SK-N-SH (cell line): Measurements from ENCODE around the gene WNT8B. TPM values are rescaled to one million over a fixed set of nuclear protein-coding genes. Genes with fewer than 3 reads are reported as not detected.

Experiments used
- CTCF ChIA-PET: fragments of 300-600, 350-600 bp; formaldehyde crosslinking; extraction: SDS; loops from one replicate; lab custom pipeline; 2021; lab: Yijun Ruan, JAX
- POLR2A ChIA-PET: fragments of 350-600 bp; sonication (Branson Sonifier 250); formaldehyde crosslinking; extraction: SDS; loops from one replicate; lab custom pipeline; 2020; ENCODE audit warnings: antibody characterized with exemption, inconsistent platforms; lab: Yijun Ruan, JAX
- DNase-seq: peaks from one replicate; pipeline ENCODE4 v3.0.0; 2012
- H2AFZ ChIP-seq: fragments of 200-600 bp; sonication (generic); 2 replicates; pipeline ENCODE4 v1.8.1; 2016; ENCODE audit warnings: antibody characterized with exemption, mild to moderate bottlenecking, low read depth
- H3F3A ChIP-seq: fragments of 200-600 bp; sonication (generic); replicated peaks from 2 replicates; pipeline ENCODE3; 2016; ENCODE audit warnings: antibody characterized with exemption, mild to moderate bottlenecking; ENCODE audit not compliant: insufficient read depth
- H3K27ac ChIP-seq, 2 experiments: fragments of 200-500 bp in 1 of 2; fragments of 200-600 bp in 1 of 2; sonication (Bioruptor generic) in 1 of 2; sonication (generic), shearing (Covaris generic) in 1 of 2; 2 replicates each; pipeline versions ENCODE4 v1.5.1 to v1.6.1; 2014 to 2016; ENCODE audit warnings: low read depth in 2 of 2, inconsistent platforms in 1 of 2, low read length in 1 of 2, mild to moderate bottlenecking in 1 of 2, mixed read lengths in 1 of 2
- H3K27me3 ChIP-seq: fragments of 200-600 bp; sonication (generic), shearing (Covaris generic); 2 replicates; pipeline ENCODE4 v1.6.1; 2016; ENCODE audit warnings: mixed run types; ENCODE audit not compliant: insufficient read depth
- H3K36me3 ChIP-seq, 2 experiments: fragments of 200-500 bp in 1 of 2; fragments of 200-600 bp in 1 of 2; sonication (Bioruptor generic) in 1 of 2; sonication (generic) in 1 of 2; replicated peaks in 1 of 2; 2 replicates each; pipeline versions ENCODE3 to v1.5.1; 2014 to 2016; ENCODE audit warnings: low read length in 1 of 2, mild to moderate bottlenecking in 1 of 2; ENCODE audit not compliant: insufficient read depth in 2 of 2, control insufficient read depth in 1 of 2
- H3K4me1 ChIP-seq, 2 experiments: fragments of 200-500 bp in 1 of 2; fragments of 200-600 bp in 1 of 2; sonication (Bioruptor generic) in 1 of 2; sonication (generic), shearing (Covaris generic) in 1 of 2; 2 replicates each; pipeline versions ENCODE4 v1.5.1 to v1.6.1; 2014 to 2016; ENCODE audit warnings: low read depth in 1 of 2, low read length in 1 of 2, mixed run types in 1 of 2; ENCODE audit not compliant: insufficient read depth in 2 of 2, control insufficient read depth in 1 of 2
- H3K4me2 ChIP-seq: fragments of 200-600 bp; sonication (generic), shearing (Covaris generic); 2 replicates; pipeline ENCODE4 v1.6.1; 2017; ENCODE audit warnings: mixed run types
- H3K4me3 ChIP-seq, 2 experiments: fragments of 200-500 bp in 1 of 2; fragments of 200-600 bp in 1 of 2; sonication (Bioruptor generic) in 1 of 2; sonication (generic), shearing (Covaris generic) in 1 of 2; 2 replicates each; pipeline versions ENCODE4 v1.5.1 to v1.8.1; 2014 to 2016; ENCODE audit warnings: low read depth in 2 of 2, inconsistent platforms in 1 of 2, low read length in 1 of 2, mild to moderate bottlenecking in 1 of 2, mixed read lengths in 1 of 2, moderate library complexity in 1 of 2
- H3K79me2 ChIP-seq: fragments of 200-600 bp; sonication (generic); 2 replicates; pipeline ENCODE4 v1.8.1; 2017; ENCODE audit warnings: mild to moderate bottlenecking; ENCODE audit not compliant: insufficient read depth
- H3K9ac ChIP-seq: fragments of 200-600 bp; sonication (generic); 2 replicates; pipeline ENCODE4 v1.6.1; 2017; ENCODE audit warnings: mixed run types
- H3K9me2 ChIP-seq: fragments of 200-600 bp; sonication (generic); 2 replicates; pipeline ENCODE4 v1.6.1; 2017; ENCODE audit warnings: mixed run types
- H3K9me3 ChIP-seq: fragments of 200-600 bp; sonication (generic); 2 replicates; pipeline ENCODE4 v1.6.1; 2017; ENCODE audit warnings: mixed run types, mild to moderate bottlenecking, moderate library complexity
- H4K20me1 ChIP-seq: fragments of 200-600 bp; sonication (generic); 2 replicates; pipeline ENCODE4 v1.6.1; 2017; ENCODE audit warnings: mild to moderate bottlenecking, mixed run types; ENCODE audit not compliant: insufficient read depth
- CHD2 ChIP-seq: fragments of 150-350 bp; IDR thresholded peaks from 2 replicates; pipeline ENCODE4 v1.6.1; 2018; ENCODE audit warnings: low read length; ENCODE audit not compliant: partially characterized antibody
- ELF1 ChIP-seq: IDR thresholded peaks from 2 replicates; pipeline ENCODE4 v1.4.0; 2012
- EP300 ChIP-seq, 2 experiments: IDR thresholded peaks; 2 replicates each; pipeline versions ENCODE4 v1.4.0 to v1.6.1; 2012; ENCODE audit warnings: borderline replicate concordance in 1 of 2, low read depth in 1 of 2, low read length in 1 of 2
- EZH2phosphoT487 ChIP-seq: fragments of 200-600 bp; sonication (generic); IDR thresholded peaks from 2 replicates; pipeline ENCODE4 v1.6.1; 2017; ENCODE audit warnings: low read depth, mixed run types, mild to moderate bottlenecking, antibody characterized with exemption, moderate library complexity, borderline replicate concordance
- FOXJ3 ChIP-seq: sonication (generic); formaldehyde crosslinking; IDR thresholded peaks from 2 replicates; pipeline ENCODE4 v1.5.1; 2020; ENCODE audit warnings: mild to moderate bottlenecking, missing genetic modification reagents
- GATA2 ChIP-seq: sonication (generic); formaldehyde crosslinking; IDR thresholded peaks from 2 replicates; pipeline ENCODE4 v1.5.0; 2020; ENCODE audit warnings: mild to moderate bottlenecking, missing genetic modification reagents
- MXI1 ChIP-seq: IDR thresholded peaks from 2 replicates; pipeline ENCODE4 v1.6.1; 2012; ENCODE audit warnings: mild to moderate bottlenecking, low read depth, low read length, improper control_type of control experiment
- NFIC ChIP-seq: IDR thresholded peaks from 2 replicates; pipeline ENCODE4 v1.4.0; 2012; ENCODE audit warnings: borderline replicate concordance
- NRF1 ChIP-seq: IDR thresholded peaks from 2 replicates; pipeline ENCODE4 v1.6.1; 2012; ENCODE audit warnings: low read depth, mild to moderate bottlenecking, low read length
- POLR2AphosphoS5 ChIP-seq: IDR thresholded peaks from 2 replicates; pipeline ENCODE4 v1.6.1; 2012; ENCODE audit warnings: low read depth, low read length
- RAD21 ChIP-seq: IDR thresholded peaks from 2 replicates; pipeline ENCODE4 v1.6.1; 2012; ENCODE audit warnings: mild to moderate bottlenecking, low read length
- RCOR1 ChIP-seq: fragments of 150-350 bp; IDR thresholded peaks from 2 replicates; pipeline ENCODE4 v1.6.1; 2017; ENCODE audit warnings: antibody characterized with exemption, low read length
- SMC3 ChIP-seq: IDR thresholded peaks from 2 replicates; pipeline ENCODE4 v1.6.1; 2012; ENCODE audit warnings: low read depth, low read length, improper control_type of control experiment
- YY1 ChIP-seq: IDR thresholded peaks from 2 replicates; pipeline ENCODE4 v1.4.0; 2012; ENCODE audit warnings: low read depth, mild to moderate bottlenecking
- WGBS: methylation state at CpG from one replicate; pipeline ENCODE4 v1.1.6; 2017; ENCODE audit warnings: low lambda C conversion rate; 5-methylcytosine and 5-hydroxymethylcytosine counted together
- polyA plus RNA-seq, 3 experiments: library from polyadenylated mRNA; depleted of rRNA; stranded (reverse); fragments of >200 nt; gene quantifications; 2 replicates each; pipeline ENCODE4 v1.2.3, GENCODE V29; 2012
- TF ChIP-seq, protein P1 (sequence below): fragments of 150-350 bp; IDR thresholded peaks from 2 replicates; pipeline ENCODE4 v1.6.1; 2017; ENCODE audit warnings: antibody characterized with exemption, low read length, low read depth, borderline replicate concordance
- TF ChIP-seq, protein P2 (sequence below): IDR thresholded peaks from 2 replicates; pipeline ENCODE4 v1.6.1; 2012; ENCODE audit warnings: mild to moderate bottlenecking, low read depth, low read length, moderate library complexity
- TF ChIP-seq, protein P3 (sequence below): IDR thresholded peaks from 2 replicates; pipeline ENCODE4 v1.4.0; 2012; ENCODE audit warnings: low read depth
- TF ChIP-seq, protein P4 (sequence below): fragments of 200-600 bp; sonication (generic); IDR thresholded peaks from 2 replicates; pipeline ENCODE4 v1.6.1; 2017; ENCODE audit warnings: antibody characterized with exemption, mild to moderate bottlenecking, moderate library complexity
- TF ChIP-seq, protein P5 (sequence below): IDR thresholded peaks from 2 replicates; pipeline ENCODE4 v1.4.0; 2012; ENCODE audit warnings: low read depth, borderline replicate concordance
- TF ChIP-seq, protein P6 (sequence below): IDR thresholded peaks from 2 replicates; pipeline ENCODE4 v1.4.0; 2012; ENCODE audit warnings: low read depth, borderline replicate concordance

Gene WNT8B
- polyA plus RNA-seq, 1 of the 3 experiments (the other 2 are of a cell fraction) = 0.18 TPM

DNA sequence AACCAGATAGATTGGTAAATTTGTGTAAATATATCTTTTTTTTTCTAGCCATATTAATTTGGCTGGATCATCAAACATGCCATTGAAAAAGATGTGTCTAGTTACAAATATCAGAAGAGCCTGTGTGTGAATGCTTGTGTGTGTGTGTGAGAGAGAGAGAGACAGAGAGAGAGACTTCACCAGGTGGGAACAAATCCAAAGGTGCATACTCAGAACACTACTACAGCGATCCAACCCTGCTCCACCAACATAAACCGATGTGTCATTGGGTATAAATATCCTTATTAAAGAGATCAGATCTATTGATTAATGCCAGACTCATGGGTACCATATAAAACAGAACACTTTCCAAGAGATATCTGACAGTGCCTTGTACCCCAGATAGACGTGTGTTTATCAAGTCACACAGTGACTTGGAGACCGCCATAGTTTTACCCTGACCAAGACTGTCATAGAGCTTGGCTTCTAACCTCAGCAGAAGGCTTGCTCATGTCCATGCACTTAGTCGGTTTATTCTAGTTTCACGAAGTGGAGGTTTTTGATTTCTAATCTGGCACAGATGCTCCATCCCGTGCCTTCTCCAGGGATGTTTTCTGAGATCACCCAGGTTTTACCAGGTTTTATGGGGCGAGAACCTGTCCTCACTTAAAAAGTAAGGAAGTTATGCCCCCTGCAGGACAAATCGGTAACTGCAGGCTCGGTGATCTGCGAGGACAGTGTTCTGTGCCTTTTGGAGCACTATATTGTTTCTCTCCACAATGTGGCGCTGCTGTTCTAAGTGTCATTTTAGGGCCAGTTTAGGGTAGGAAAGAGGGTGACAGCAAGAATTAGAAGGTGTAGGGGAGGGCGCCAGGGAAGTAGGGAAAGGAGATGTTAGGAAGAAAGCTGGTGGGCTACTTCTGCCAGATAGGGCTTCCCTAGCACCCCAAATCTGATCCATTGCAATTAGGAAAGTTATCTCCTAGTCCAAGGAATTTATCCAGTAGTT is 29.3 kb upstream of the WNT8B start (continued):
- TF ChIP-seq RCOR1 = no peak
- peak; percentile 39; the same call in 1 of the 2 replicates for TF ChIP-seq MXI1

DNA sequence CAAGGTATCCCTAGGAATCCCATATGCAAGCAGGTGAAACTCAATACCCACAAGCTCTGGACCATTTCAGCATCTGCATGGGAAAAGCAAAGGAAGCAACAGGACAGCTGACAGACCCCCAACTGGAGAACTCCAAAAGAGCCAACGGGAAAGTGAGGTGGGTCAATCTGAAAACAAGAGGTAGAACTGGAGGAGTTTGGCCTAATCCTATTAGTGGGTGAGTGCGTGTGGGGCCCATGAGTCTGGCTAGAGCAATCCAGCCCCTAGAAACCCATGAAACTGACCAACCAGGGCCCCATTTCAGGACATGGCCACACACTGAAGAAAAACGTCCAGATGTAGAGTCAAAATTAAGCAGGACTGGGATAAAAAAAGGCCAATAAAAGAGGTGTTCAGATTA is 26.6 kb upstream of the WNT8B start:
- CTCF ChIA-PET = interaction anchor here (1.0 to 1.5 kb wide), 3 partner anchors 78 to 100 kb away, joined by 3 to 4 read pairs (median 3); partner anchors contain the start of gene SEC31B
- POLR2A ChIA-PET = no interaction called here
- H3F3A ChIP-seq = no peaks in the 10 kb centered on the region
- no peak overlapping the region for H3K9ac ChIP-seq
- no peaks in the 10 kb centered on the region for H3K9me2 ChIP-seq
- 40% methylated on average over 3 of the region's 3 CpGs for WGBS
- H3K27ac ChIP-seq = no peak overlapping the region
- no peak for DNase-seq
- H2AFZ ChIP-seq = no peak overlapping the region
- H3K79me2 ChIP-seq = no peaks in the 10 kb centered on the region
- H3K9me3 ChIP-seq = no peaks in the 10 kb centered on the region
- H3K36me3 ChIP-seq = no peaks in the 10 kb centered on the region
- no peaks in the 10 kb centered on the region for H3K27me3 ChIP-seq
- no peak overlapping the region for H3K4me2 ChIP-seq
- no peaks in the 10 kb centered on the region for H3K4me1 ChIP-seq
- no peak overlapping the region for H3K4me3 ChIP-seq
- H4K20me1 ChIP-seq = no peaks in the 10 kb centered on the region
- TF ChIP-seq RAD21 = no peak
- no peak for TF ChIP-seq GATA2 (CRISPR knock-in tag)
- no peak for TF ChIP-seq EZH2phosphoT487
- TF ChIP-seq, protein P1, sequence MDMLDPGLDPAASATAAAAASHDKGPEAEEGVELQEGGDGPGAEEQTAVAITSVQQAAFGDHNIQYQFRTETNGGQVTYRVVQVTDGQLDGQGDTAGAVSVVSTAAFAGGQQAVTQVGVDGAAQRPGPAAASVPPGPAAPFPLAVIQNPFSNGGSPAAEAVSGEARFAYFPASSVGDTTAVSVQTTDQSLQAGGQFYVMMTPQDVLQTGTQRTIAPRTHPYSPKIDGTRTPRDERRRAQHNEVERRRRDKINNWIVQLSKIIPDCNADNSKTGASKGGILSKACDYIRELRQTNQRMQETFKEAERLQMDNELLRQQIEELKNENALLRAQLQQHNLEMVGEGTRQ = no peak
- TF ChIP-seq RCOR1 = no peak
- no peak for TF ChIP-seq POLR2AphosphoS5
- TF ChIP-seq, protein P2, sequence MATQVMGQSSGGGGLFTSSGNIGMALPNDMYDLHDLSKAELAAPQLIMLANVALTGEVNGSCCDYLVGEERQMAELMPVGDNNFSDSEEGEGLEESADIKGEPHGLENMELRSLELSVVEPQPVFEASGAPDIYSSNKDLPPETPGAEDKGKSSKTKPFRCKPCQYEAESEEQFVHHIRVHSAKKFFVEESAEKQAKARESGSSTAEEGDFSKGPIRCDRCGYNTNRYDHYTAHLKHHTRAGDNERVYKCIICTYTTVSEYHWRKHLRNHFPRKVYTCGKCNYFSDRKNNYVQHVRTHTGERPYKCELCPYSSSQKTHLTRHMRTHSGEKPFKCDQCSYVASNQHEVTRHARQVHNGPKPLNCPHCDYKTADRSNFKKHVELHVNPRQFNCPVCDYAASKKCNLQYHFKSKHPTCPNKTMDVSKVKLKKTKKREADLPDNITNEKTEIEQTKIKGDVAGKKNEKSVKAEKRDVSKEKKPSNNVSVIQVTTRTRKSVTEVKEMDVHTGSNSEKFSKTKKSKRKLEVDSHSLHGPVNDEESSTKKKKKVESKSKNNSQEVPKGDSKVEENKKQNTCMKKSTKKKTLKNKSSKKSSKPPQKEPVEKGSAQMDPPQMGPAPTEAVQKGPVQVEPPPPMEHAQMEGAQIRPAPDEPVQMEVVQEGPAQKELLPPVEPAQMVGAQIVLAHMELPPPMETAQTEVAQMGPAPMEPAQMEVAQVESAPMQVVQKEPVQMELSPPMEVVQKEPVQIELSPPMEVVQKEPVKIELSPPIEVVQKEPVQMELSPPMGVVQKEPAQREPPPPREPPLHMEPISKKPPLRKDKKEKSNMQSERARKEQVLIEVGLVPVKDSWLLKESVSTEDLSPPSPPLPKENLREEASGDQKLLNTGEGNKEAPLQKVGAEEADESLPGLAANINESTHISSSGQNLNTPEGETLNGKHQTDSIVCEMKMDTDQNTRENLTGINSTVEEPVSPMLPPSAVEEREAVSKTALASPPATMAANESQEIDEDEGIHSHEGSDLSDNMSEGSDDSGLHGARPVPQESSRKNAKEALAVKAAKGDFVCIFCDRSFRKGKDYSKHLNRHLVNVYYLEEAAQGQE = no peak
- no peak for TF ChIP-seq YY1
- no peak for TF ChIP-seq CHD2
- TF ChIP-seq EP300 (IDR thresholded peaks at IDR 0.05; ENCODE audit: borderline replicate concordance in 1 of 2, low read depth in 1 of 2, low read length in 1 of 2) = no peak
- TF ChIP-seq NFIC = no peak
- TF ChIP-seq ELF1 = no peak
- no peak for TF ChIP-seq SMC3
- TF ChIP-seq, protein P3, sequence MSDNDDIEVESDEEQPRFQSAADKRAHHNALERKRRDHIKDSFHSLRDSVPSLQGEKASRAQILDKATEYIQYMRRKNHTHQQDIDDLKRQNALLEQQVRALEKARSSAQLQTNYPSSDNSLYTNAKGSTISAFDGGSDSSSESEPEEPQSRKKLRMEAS = no peak
- TF ChIP-seq, protein P4, sequence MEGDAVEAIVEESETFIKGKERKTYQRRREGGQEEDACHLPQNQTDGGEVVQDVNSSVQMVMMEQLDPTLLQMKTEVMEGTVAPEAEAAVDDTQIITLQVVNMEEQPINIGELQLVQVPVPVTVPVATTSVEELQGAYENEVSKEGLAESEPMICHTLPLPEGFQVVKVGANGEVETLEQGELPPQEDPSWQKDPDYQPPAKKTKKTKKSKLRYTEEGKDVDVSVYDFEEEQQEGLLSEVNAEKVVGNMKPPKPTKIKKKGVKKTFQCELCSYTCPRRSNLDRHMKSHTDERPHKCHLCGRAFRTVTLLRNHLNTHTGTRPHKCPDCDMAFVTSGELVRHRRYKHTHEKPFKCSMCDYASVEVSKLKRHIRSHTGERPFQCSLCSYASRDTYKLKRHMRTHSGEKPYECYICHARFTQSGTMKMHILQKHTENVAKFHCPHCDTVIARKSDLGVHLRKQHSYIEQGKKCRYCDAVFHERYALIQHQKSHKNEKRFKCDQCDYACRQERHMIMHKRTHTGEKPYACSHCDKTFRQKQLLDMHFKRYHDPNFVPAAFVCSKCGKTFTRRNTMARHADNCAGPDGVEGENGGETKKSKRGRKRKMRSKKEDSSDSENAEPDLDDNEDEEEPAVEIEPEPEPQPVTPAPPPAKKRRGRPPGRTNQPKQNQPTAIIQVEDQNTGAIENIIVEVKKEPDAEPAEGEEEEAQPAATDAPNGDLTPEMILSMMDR = no peak
- TF ChIP-seq, protein P5, sequence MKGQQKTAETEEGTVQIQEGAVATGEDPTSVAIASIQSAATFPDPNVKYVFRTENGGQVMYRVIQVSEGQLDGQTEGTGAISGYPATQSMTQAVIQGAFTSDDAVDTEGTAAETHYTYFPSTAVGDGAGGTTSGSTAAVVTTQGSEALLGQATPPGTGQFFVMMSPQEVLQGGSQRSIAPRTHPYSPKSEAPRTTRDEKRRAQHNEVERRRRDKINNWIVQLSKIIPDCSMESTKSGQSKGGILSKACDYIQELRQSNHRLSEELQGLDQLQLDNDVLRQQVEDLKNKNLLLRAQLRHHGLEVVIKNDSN = no peak
- no peak for TF ChIP-seq NRF1
- TF ChIP-seq FOXJ3 = no peak
- TF ChIP-seq, protein P6, sequence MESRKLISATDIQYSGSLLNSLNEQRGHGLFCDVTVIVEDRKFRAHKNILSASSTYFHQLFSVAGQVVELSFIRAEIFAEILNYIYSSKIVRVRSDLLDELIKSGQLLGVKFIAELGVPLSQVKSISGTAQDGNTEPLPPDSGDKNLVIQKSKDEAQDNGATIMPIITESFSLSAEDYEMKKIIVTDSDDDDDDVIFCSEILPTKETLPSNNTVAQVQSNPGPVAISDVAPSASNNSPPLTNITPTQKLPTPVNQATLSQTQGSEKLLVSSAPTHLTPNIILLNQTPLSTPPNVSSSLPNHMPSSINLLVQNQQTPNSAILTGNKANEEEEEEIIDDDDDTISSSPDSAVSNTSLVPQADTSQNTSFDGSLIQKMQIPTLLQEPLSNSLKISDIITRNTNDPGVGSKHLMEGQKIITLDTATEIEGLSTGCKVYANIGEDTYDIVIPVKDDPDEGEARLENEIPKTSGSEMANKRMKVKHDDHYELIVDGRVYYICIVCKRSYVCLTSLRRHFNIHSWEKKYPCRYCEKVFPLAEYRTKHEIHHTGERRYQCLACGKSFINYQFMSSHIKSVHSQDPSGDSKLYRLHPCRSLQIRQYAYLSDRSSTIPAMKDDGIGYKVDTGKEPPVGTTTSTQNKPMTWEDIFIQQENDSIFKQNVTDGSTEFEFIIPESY = no peak
